H1 (cell line): Measurements from ENCODE around the gene LNPEP. TPM values are rescaled to one million over a fixed set of nuclear protein-coding genes. Genes with fewer than 3 reads are reported as not detected.

Experiments
- CTCF ChIA-PET: fragments of 300-600 bp; sonication (Branson Sonifier 250); formaldehyde crosslinking; loops from one replicate; lab custom pipeline; 2021; ENCODE audit not compliant: partially characterized antibody; lab: Charles Lee
- POLR2A ChIA-PET: fragments of 300-600 bp; sonication (Branson Sonifier 250); formaldehyde crosslinking; loops from one replicate; lab custom pipeline; 2021; ENCODE audit warnings: inconsistent platforms; ENCODE audit not compliant: partially characterized antibody; lab: Charles Lee
- DNase-seq, 2 experiments: peaks; one replicate each; pipeline versions ENCODE4 v3.0.0 to v3.0.0-alpha.2; 2010 to 2022; ENCODE audit warnings: low spot score in 2 of 2, low read depth in 1 of 2, mixed read lengths in 1 of 2
- FAIRE-seq: peaks from 2 replicates; lab custom pipeline; 2011; peaks lifted over from hg19 to GRCh38; lab: Jason Lieb, UNC
- H2AFZ ChIP-seq: 2 replicates; pipeline ENCODE4 v1.8.1; 2012; ENCODE audit warnings: low read length, inconsistent platforms
- H2AK5ac ChIP-seq: 2 replicates; pipeline ENCODE4 v1.6.1; 2013; ENCODE audit warnings: low read depth, low read length
- H2BK120ac ChIP-seq: replicated peaks from 2 replicates; pipeline ENCODE3; 2013; ENCODE audit warnings: low read depth, low read length, inconsistent platforms
- H2BK12ac ChIP-seq: 2 replicates; pipeline ENCODE4 v1.6.1; 2013; ENCODE audit warnings: low read depth, low read length
- H2BK15ac ChIP-seq: 2 replicates; pipeline ENCODE4 v1.6.1; 2013; ENCODE audit warnings: low read length
- H2BK20ac ChIP-seq: 2 replicates; pipeline ENCODE4 v1.6.1; 2013; ENCODE audit warnings: low read length
- H2BK5ac ChIP-seq: 2 replicates; pipeline ENCODE4 v1.6.1; 2013; ENCODE audit warnings: low read depth, low read length
- H3K14ac ChIP-seq: 2 replicates; pipeline ENCODE4 v1.6.1; 2013; ENCODE audit warnings: inconsistent platforms; ENCODE audit not compliant: insufficient read length
- H3K18ac ChIP-seq: 2 replicates; pipeline ENCODE4 v1.6.1; 2013; ENCODE audit warnings: low read length; ENCODE audit errors: extremely low read depth
- H3K23ac ChIP-seq: 2 replicates; pipeline ENCODE4 v1.6.1; 2013; ENCODE audit warnings: inconsistent platforms; ENCODE audit not compliant: insufficient read length
- H3K23me2 ChIP-seq: 2 replicates; pipeline ENCODE4 v1.6.1; 2013; ENCODE audit warnings: low read depth, low read length
- H3K27ac ChIP-seq: 2 replicates; pipeline ENCODE4 v1.6.1; 2011; ENCODE audit warnings: low read depth, low read length, inconsistent platforms
- H3K27me3 ChIP-seq, 4 experiments: replicated peaks in 1 of 4; 1 replicate in 1 of 4; 2 replicates in 3 of 4; pipeline versions ENCODE4 v1.6.1 to v1.8.1; 2011 to 2013; ENCODE audit warnings: low read length in 3 of 4, mild to moderate bottlenecking in 3 of 4, inconsistent platforms in 2 of 4, mixed read lengths in 2 of 4, moderate library complexity in 1 of 4; ENCODE audit not compliant: control insufficient read depth in 3 of 4, insufficient read depth in 3 of 4; ENCODE audit errors: extremely low read depth in 1 of 4
- H3K36me3 ChIP-seq, 4 experiments: 2 replicates each; pipeline versions ENCODE4 v1.6.1 to v1.8.1; 2011 to 2013; ENCODE audit warnings: mild to moderate bottlenecking in 4 of 4, low read length in 3 of 4, moderate library complexity in 2 of 4, control low read depth in 1 of 4, inconsistent platforms in 1 of 4; ENCODE audit not compliant: insufficient read depth in 4 of 4, control insufficient read depth in 2 of 4
- H3K4ac ChIP-seq: replicated peaks from 2 replicates; pipeline ENCODE3; 2013; ENCODE audit warnings: low read length, low read depth, mixed read lengths, inconsistent platforms; ENCODE audit not compliant: insufficient read length
- H3K4me1 ChIP-seq, 4 experiments: replicated peaks in 1 of 4; 1 replicate in 1 of 4; 2 replicates in 3 of 4; pipeline versions ENCODE4 v1.6.1 to v1.8.1; 2011 to 2013; ENCODE audit warnings: low read length in 3 of 4, inconsistent platforms in 2 of 4, mixed read lengths in 1 of 4; ENCODE audit not compliant: insufficient read depth in 4 of 4, control insufficient read depth in 3 of 4
- H3K4me2 ChIP-seq, 2 experiments: 2 replicates each; pipeline versions ENCODE4 v1.6.1 to v1.8.1; 2011 to 2013; ENCODE audit warnings: low read depth in 2 of 2, low read length in 2 of 2, control low read depth in 1 of 2, inconsistent platforms in 1 of 2, mild to moderate bottlenecking in 1 of 2; ENCODE audit not compliant: insufficient read depth in 1 of 2
- H3K4me3 ChIP-seq, 4 experiments: fragments of 200-600, 300-600 bp in 1 of 4; sonication (generic), shearing (Covaris generic), sonication (Bioruptor Twin) in 1 of 4; 2 replicates each; pipeline versions ENCODE4 v1.5.1 to v1.8.1; 2011 to 2016; ENCODE audit warnings: low read length in 4 of 4, low read depth in 3 of 4, control low read depth in 2 of 4, inconsistent platforms in 2 of 4, mild to moderate bottlenecking in 2 of 4, mixed read lengths in 1 of 4, moderate library complexity in 1 of 4; ENCODE audit not compliant: insufficient read depth in 2 of 4; ENCODE audit errors: extremely low read depth in 1 of 4
- H3K56ac ChIP-seq: replicated peaks from 2 replicates; pipeline ENCODE3; 2013; ENCODE audit warnings: low read depth, mild to moderate bottlenecking, mixed read lengths, low read length, inconsistent platforms; ENCODE audit not compliant: insufficient read length
- H3K79me1 ChIP-seq: 2 replicates; pipeline ENCODE4 v1.6.1; 2013; ENCODE audit warnings: low read depth, low read length, control low read depth
- H3K79me2 ChIP-seq, 2 experiments: 2 replicates each; pipeline versions ENCODE4 v1.6.1 to v1.8.1; 2012 to 2013; ENCODE audit warnings: low read length in 2 of 2, mild to moderate bottlenecking in 2 of 2, inconsistent platforms in 1 of 2; ENCODE audit not compliant: insufficient read depth in 2 of 2, control insufficient read depth in 1 of 2
- H3K9ac ChIP-seq, 4 experiments: replicated peaks in 1 of 4; 1 replicate in 1 of 4; 2 replicates in 3 of 4; pipeline versions ENCODE4 v1.6.1 to v1.8.1; 2011 to 2013; ENCODE audit warnings: low read depth in 3 of 4, low read length in 3 of 4, control low read depth in 2 of 4, mild to moderate bottlenecking in 2 of 4, moderate library complexity in 2 of 4, inconsistent platforms in 1 of 4; ENCODE audit errors: extremely low read depth in 1 of 4
- H3K9me3 ChIP-seq, 2 experiments: 2 replicates each; pipeline versions ENCODE4 v1.6.1 to v1.8.1; 2012 to 2013; ENCODE audit warnings: mild to moderate bottlenecking in 2 of 2, moderate library complexity in 2 of 2, control low read depth in 1 of 2, inconsistent platforms in 1 of 2, low read depth in 1 of 2, low read length in 1 of 2, mixed read lengths in 1 of 2; ENCODE audit not compliant: insufficient read depth in 2 of 2
- H4K20me1 ChIP-seq, 2 experiments: replicated peaks in 1 of 2; 2 replicates each; pipeline versions ENCODE3 to v1.8.1; 2011 to 2013; ENCODE audit warnings: inconsistent platforms in 2 of 2, low read length in 2 of 2, mild to moderate bottlenecking in 1 of 2; ENCODE audit not compliant: insufficient read depth in 2 of 2, control insufficient read depth in 1 of 2
- H4K5ac ChIP-seq: 2 replicates; pipeline ENCODE4 v1.6.1; 2013; ENCODE audit warnings: low read length, low read depth, mixed read lengths, inconsistent platforms; ENCODE audit not compliant: insufficient read length
- H4K8ac ChIP-seq: 2 replicates; pipeline ENCODE4 v1.8.0; 2013; ENCODE audit warnings: mild to moderate bottlenecking, moderate library complexity, low read length, inconsistent platforms; ENCODE audit not compliant: insufficient read depth; ENCODE audit errors: extremely low read depth
- H4K91ac ChIP-seq: replicated peaks from 2 replicates; pipeline ENCODE3; 2013; ENCODE audit warnings: low read length, mixed read lengths, inconsistent platforms; ENCODE audit not compliant: insufficient read length
- CBX5 ChIP-seq: fragments of 300-800, 300-1000 bp; sonication (generic); IDR thresholded peaks from 2 replicates; pipeline ENCODE4 v1.7.1; 2016; ENCODE audit warnings: antibody characterized with exemption, low read length, low read depth
- CHD2 ChIP-seq: IDR thresholded peaks from 2 replicates; pipeline ENCODE4 v1.6.1; 2012; ENCODE audit warnings: low read length, improper control_type of control experiment
- HDAC2 ChIP-seq, 2 experiments: fragments of 300-600 bp in 1 of 2; sonication (generic) in 1 of 2; IDR thresholded peaks; 2 replicates each; pipeline ENCODE4 v1.6.1; 2011 to 2012; ENCODE audit warnings: low read depth in 2 of 2, low read length in 2 of 2, mild to moderate bottlenecking in 2 of 2, moderate library complexity in 2 of 2, borderline replicate concordance in 1 of 2, inconsistent platforms in 1 of 2
- JUN ChIP-seq: IDR thresholded peaks from 2 replicates; pipeline ENCODE4 v1.6.1; 2011; ENCODE audit warnings: low read depth, mild to moderate bottlenecking, improper control_type of control experiment, low read length
- KDM5A ChIP-seq: fragments of 200-600 bp; IDR thresholded peaks from 2 replicates; pipeline ENCODE4 v1.7.1; 2012; ENCODE audit warnings: mild to moderate bottlenecking, low read length, inconsistent platforms, mixed read lengths
- POLR2A ChIP-seq, 2 experiments: IDR thresholded peaks; 1 replicate in 1 of 2; 2 replicates in 1 of 2; pipeline ENCODE4 v1.6.1; 2011; ENCODE audit warnings: low read depth in 2 of 2, low read length in 2 of 2, mild to moderate bottlenecking in 2 of 2; ENCODE audit errors: control extremely low read depth in 1 of 2
- RBBP5 ChIP-seq: IDR thresholded peaks from 2 replicates; pipeline ENCODE4 v1.7.1; 2012; ENCODE audit warnings: low read depth, mild to moderate bottlenecking, inconsistent platforms, low read length, moderate library complexity, borderline replicate concordance
- SAP30 ChIP-seq: fragments of 300-600 bp; sonication (generic); IDR thresholded peaks from 2 replicates; pipeline ENCODE4 v1.7.1; 2012; ENCODE audit warnings: low read length, moderate library complexity, mild to moderate bottlenecking, inconsistent platforms; ENCODE audit not compliant: insufficient read depth, insufficient replicate concordance
- TCF12 ChIP-seq: IDR thresholded peaks from 2 replicates; pipeline ENCODE4 v1.6.1; 2011; ENCODE audit warnings: low read depth, mild to moderate bottlenecking, low read length
- WGBS, 2 experiments: shearing (Covaris generic) in 1 of 2; methylation state at CpG; one replicate each; pipeline versions ENCODE4 v1.1.6 to v1.1.7; 2013 to 2015; ENCODE audit warnings: low lambda C conversion rate in 2 of 2, mixed read lengths in 2 of 2, inconsistent platforms in 1 of 2, low coverage in 1 of 2, missing lambda C conversion rate in 1 of 2; ENCODE audit not compliant: insufficient replicate concordance in 2 of 2, insufficient coverage in 1 of 2, insufficient read length in 1 of 2; ENCODE audit errors: extremely low coverage in 1 of 2, missing lambda C conversion rate in 1 of 2; 5-methylcytosine and 5-hydroxymethylcytosine counted together
- polyA plus RNA-seq, 7 experiments: library from polyadenylated mRNA; depleted of rRNA in 3 of 7; stranded (reverse) in 5 of 7; unstranded in 2 of 7; fragments of >200 nt in 5 of 7; fragments of 200-250 nt in 2 of 7; gene quantifications; 1 replicate in 5 of 7; 2 replicates in 1 of 7; 4 replicates in 1 of 7; pipeline versions ENCODE4 v1.2.1 to v1.2.3, GENCODE V29; 2011 to 2013; ENCODE audit warnings: missing spikeins in 2 of 7, mixed read lengths in 2 of 7
- total RNA-seq: library from RNA; stranded (reverse); fragmentation: NEBNext Ultra II Directional; extraction: Animal tissue kit (Norgen Biotek cat#: 25700); gene quantifications from 2 replicates; pipeline ENCODE4 v1.2.1, GENCODE V29; 2021
- TF ChIP-seq, protein P1 (sequence below): IDR thresholded peaks from 2 replicates; pipeline ENCODE4 v1.6.1; 2012; ENCODE audit warnings: low read length, inconsistent platforms

Gene LNPEP
- total and polyA plus RNA-seq, 2 of the 8 experiments (the other 6 are each of a cell fraction or from before 2014, with no cell fraction given), result 1.8 to 4.5 TPM

- H3K27me3 ChIP-seq, result no peaks in the 10 kb centered on the region
- no peak overlapping the region for H2BK15ac ChIP-seq
- H3K56ac ChIP-seq, result no peak overlapping the region
- H3K23me2 ChIP-seq, result no peaks in the 10 kb centered on the region
- H3K23ac ChIP-seq, result no peak overlapping the region
- no peak overlapping the region for H4K5ac ChIP-seq
- H4K91ac ChIP-seq, result no peak overlapping the region
- no peak overlapping the region for H3K14ac ChIP-seq
- ChIA-PET CTCF (interaction anchor here (1.1 to 1.3 kb wide), 2 partner anchors 61 to 210 kb away, joined by 3 read pairs; no protein-coding TSS in a partner anchor), POLR2A (no interaction called here)
- no peak overlapping the region for H3K4ac ChIP-seq
- H3K9ac ChIP-seq, result no peak overlapping the region
- 89% methylated on average over 4 of the region's 4 CpGs; no CpG with 5 or more reads in 1 of the 2 experiments for WGBS, 2 experiments
- no peaks in the 10 kb centered on the region for H3K79me2 ChIP-seq
- no peak overlapping the region for H2BK12ac ChIP-seq
- H3K4me2 ChIP-seq, result no peak overlapping the region
- H2BK20ac ChIP-seq, result no peak overlapping the region
- no peak for FAIRE-seq
- no peak for DNase-seq
- H3K36me3 ChIP-seq, result no peaks in the 10 kb centered on the region
- H2BK5ac ChIP-seq, result no peak overlapping the region
- no peak overlapping the region for H3K27ac ChIP-seq
- H3K18ac ChIP-seq, result no peak overlapping the region
- no peak overlapping the region for H2AFZ ChIP-seq
- no peak overlapping the region for H4K8ac ChIP-seq
- no peaks in the 10 kb centered on the region for H4K20me1 ChIP-seq
- no peaks in the 10 kb centered on the region for H3K4me1 ChIP-seq
- no peak overlapping the region for H2AK5ac ChIP-seq
- no peak overlapping the region for H3K4me3 ChIP-seq
- no peaks in the 10 kb centered on the region for H3K9me3 ChIP-seq
- TF ChIP-seq CBX5 (no peak), JUN (no peak), CHD2 (no peak), SAP30 (no peak), RBBP5 (no peak), TCF12 (no peak), KDM5A (no peak), HDAC2 (IDR thresholded peaks at IDR 0.05; ENCODE audit: borderline replicate concordance in 1 of 2, low read depth in 2 of 2, low read length in 2 of 2) (no peak), POLR2A (IDR thresholded peaks at IDR 0.05; ENCODE audit: control extremely low read depth in 1 of 2, low read depth in 2 of 2, low read length in 2 of 2) (no peak)
- TF ChIP-seq, protein P1, sequence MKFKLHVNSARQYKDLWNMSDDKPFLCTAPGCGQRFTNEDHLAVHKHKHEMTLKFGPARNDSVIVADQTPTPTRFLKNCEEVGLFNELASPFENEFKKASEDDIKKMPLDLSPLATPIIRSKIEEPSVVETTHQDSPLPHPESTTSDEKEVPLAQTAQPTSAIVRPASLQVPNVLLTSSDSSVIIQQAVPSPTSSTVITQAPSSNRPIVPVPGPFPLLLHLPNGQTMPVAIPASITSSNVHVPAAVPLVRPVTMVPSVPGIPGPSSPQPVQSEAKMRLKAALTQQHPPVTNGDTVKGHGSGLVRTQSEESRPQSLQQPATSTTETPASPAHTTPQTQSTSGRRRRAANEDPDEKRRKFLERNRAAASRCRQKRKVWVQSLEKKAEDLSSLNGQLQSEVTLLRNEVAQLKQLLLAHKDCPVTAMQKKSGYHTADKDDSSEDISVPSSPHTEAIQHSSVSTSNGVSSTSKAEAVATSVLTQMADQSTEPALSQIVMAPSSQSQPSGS, result no peak
- TF ChIP-seq, all 59 proteins: peak for 0
- no peak overlapping the region for H2BK120ac ChIP-seq
- no peaks in the 10 kb centered on the region; the same call in 1 of the 2 replicates for H3K79me1 ChIP-seq
Observed at GRCh38 chr5:96962540-96962991, 26.7 kb downstream of the LNPEP start.
